HepG2 (cell line): ENCODE results near the gene TLCD1. TPM values are rescaled to one million over a fixed set of nuclear protein-coding genes. Genes with fewer than 3 reads are reported as not detected.
A peak's percentile ranks its signal among the peaks of the same experiment; 100 is the strongest.

Experiments
- ATF6 ChIP-seq: sonication (generic); formaldehyde crosslinking; conservative IDR thresholded peaks from 2 replicates; pipeline ENCODE4 v1.4.0; 2020; ENCODE audit warnings: missing genetic modification reagents
- BCL6 ChIP-seq: IDR thresholded peaks from 2 replicates; pipeline ENCODE4 v1.6.1; 2016; ENCODE audit warnings: missing genetic modification reagents, missing compliant biosample characterization
- BORCS8-MEF2B ChIP-seq: sonication (generic); formaldehyde crosslinking; IDR thresholded peaks from 2 replicates; pipeline ENCODE4 v1.8.0; 2022; ENCODE audit warnings: mild to moderate bottlenecking, missing genetic modification reagents
- CBX5 ChIP-seq: sonication (generic); formaldehyde crosslinking; IDR thresholded peaks from 2 replicates; pipeline ENCODE4 v1.4.0; 2020; ENCODE audit warnings: missing genetic modification reagents, borderline replicate concordance
- CREB1 ChIP-seq, 2 experiments: fragments of 450-650 bp in 1 of 2; IDR thresholded peaks; 2 replicates each; pipeline ENCODE4 v1.6.1; 2016 to 2017; ENCODE audit warnings: control low read depth in 1 of 2, mild to moderate bottlenecking in 1 of 2, missing compliant biosample characterization in 1 of 2, missing genetic modification characterization in 1 of 2
- E2F1 ChIP-seq: sonication (generic); formaldehyde crosslinking; IDR thresholded peaks from 2 replicates; pipeline ENCODE4 v1.5.0; 2020; ENCODE audit warnings: missing genetic modification reagents
- HDAC1 ChIP-seq: sonication (generic); formaldehyde crosslinking; IDR thresholded peaks from 2 replicates; pipeline ENCODE4 v1.5.1; 2020; ENCODE audit warnings: mild to moderate bottlenecking, missing genetic modification reagents
- HNRNPLL ChIP-seq: fragments of 200-400 bp; formaldehyde crosslinking; IDR thresholded peaks from 2 replicates; pipeline ENCODE4 v1.6.1; 2017; ENCODE audit warnings: mild to moderate bottlenecking, low read depth, low read length; ENCODE audit not compliant: poor library complexity, severe bottlenecking
- JUNB ChIP-seq: sonication (generic); formaldehyde crosslinking; IDR thresholded peaks from 2 replicates; pipeline ENCODE4 v1.8.0; 2022; ENCODE audit warnings: missing genetic modification reagents, mild to moderate bottlenecking, borderline replicate concordance
- MED8 ChIP-seq: sonication (generic); formaldehyde crosslinking; IDR thresholded peaks from 2 replicates; pipeline ENCODE4 v1.8.1; 2023; ENCODE audit warnings: mild to moderate bottlenecking, missing genetic modification reagents; ENCODE audit not compliant: insufficient replicate concordance
- MEIS1 ChIP-seq: sonication (generic); formaldehyde crosslinking; IDR thresholded peaks from 2 replicates; pipeline ENCODE4 v1.9.0; 2021; ENCODE audit warnings: mild to moderate bottlenecking, missing genetic modification reagents, moderate library complexity, borderline replicate concordance
- MTA3 ChIP-seq: sonication (generic); formaldehyde crosslinking; IDR thresholded peaks from 2 replicates; pipeline ENCODE4 v1.4.0; 2020; ENCODE audit warnings: missing genetic modification reagents
- PAF1 ChIP-seq: IDR thresholded peaks from 2 replicates; pipeline ENCODE4 v1.6.1; 2016; ENCODE audit warnings: missing genetic modification reagents, missing compliant biosample characterization
- PITX1 ChIP-seq: sonication (generic); formaldehyde crosslinking; IDR thresholded peaks from 2 replicates; pipeline ENCODE4 v1.5.1; 2020; ENCODE audit warnings: mild to moderate bottlenecking, missing genetic modification reagents
- ZBTB25 ChIP-seq: IDR thresholded peaks from 2 replicates; pipeline ENCODE4 v1.6.1; 2018; ENCODE audit warnings: missing genetic modification reagents
- ZBTB26 ChIP-seq: IDR thresholded peaks from 2 replicates; pipeline ENCODE4 v1.6.1; 2016; ENCODE audit warnings: missing compliant biosample characterization, missing genetic modification reagents, borderline replicate concordance
- ZFP36L2 ChIP-seq: sonication (generic); formaldehyde crosslinking; IDR thresholded peaks from 2 replicates; pipeline ENCODE4 v1.4.0; 2020; ENCODE audit warnings: missing genetic modification reagents
- ZMAT3 ChIP-seq: sonication (generic); formaldehyde crosslinking; conservative IDR thresholded peaks from 2 replicates; pipeline ENCODE4 v1.7.0; 2021; ENCODE audit warnings: missing genetic modification reagents
- ZMAT5 ChIP-seq: sonication (generic); formaldehyde crosslinking; IDR thresholded peaks from 2 replicates; pipeline ENCODE4 v1.5.0; 2020; ENCODE audit warnings: mild to moderate bottlenecking, low read depth, missing genetic modification reagents, borderline replicate concordance
- ZNF550 ChIP-seq: sonication (generic); formaldehyde crosslinking; IDR thresholded peaks from 2 replicates; pipeline ENCODE4 v1.4.0; 2020; ENCODE audit warnings: mild to moderate bottlenecking, missing genetic modification reagents, borderline replicate concordance
- ZNF740 ChIP-seq: sonication (generic); formaldehyde crosslinking; IDR thresholded peaks from 2 replicates; pipeline ENCODE4 v1.4.0; 2020; ENCODE audit warnings: missing genetic modification reagents
- ZNF781 ChIP-seq: sonication (generic); formaldehyde crosslinking; IDR thresholded peaks from 2 replicates; pipeline ENCODE4 v1.5.1; 2020; ENCODE audit warnings: borderline replicate concordance, mild to moderate bottlenecking, missing genetic modification reagents; ENCODE audit errors: not compliant biosample characterization
- ZNF879 ChIP-seq: sonication (generic); formaldehyde crosslinking; IDR thresholded peaks from 2 replicates; pipeline ENCODE4 v1.8.1; 2023; ENCODE audit warnings: missing genetic modification reagents
- polyA plus RNA-seq, 8 experiments: library from polyadenylated mRNA; depleted of rRNA in 3 of 8; stranded (reverse) in 7 of 8; unstranded in 1 of 8; fragments of >200 nt; fragmentation: Illumina TruSeq in 4 of 8; extraction: Trizol in 4 of 8; gene quantifications; 2 replicates each; pipeline versions ENCODE4 v1.2.1 to v1.2.3, GENCODE V29; 2011 to 2016; ENCODE audit warnings: low read depth in 4 of 8, missing spikeins in 1 of 8, mixed read lengths in 1 of 8; ENCODE audit not compliant: insufficient read depth in 1 of 8
- total RNA-seq, 5 experiments: library from RNA; depleted of rRNA; stranded (reverse); fragments of >200 nt; fragmentation: Illumina TruSeq; extraction: Trizol; gene quantifications; 2 replicates each; pipeline ENCODE4 v1.2.3, GENCODE V29; 2016; ENCODE audit warnings: low read depth in 1 of 5

TLCD1 gene
- total and polyA plus RNA-seq, 2 of the 13 experiments (the other 11 are each of a cell fraction or from before 2014, with no cell fraction given) = 14.9 to 19.6 TPM

- TF ChIP-seq MTA3 (CRISPR knock-in tag) (no peak), HDAC1 (CRISPR knock-in tag) (peak; percentile 56), PAF1 (no peak), BCL6 (peak; percentile 48; the same call in 1 of the 2 replicates), JUNB (no peak), ZBTB25 (0 out of 2 replicates have a peak, but pooled peaks have one; percentile 42), ZNF781 (peak; percentile 23), ZMAT5 (no peak), HNRNPLL (peak; percentile 6), CREB1 (IDR thresholded peaks at IDR 0.05) (peak; percentile 99), CREB1 (CRISPR knock-in tag; IDR thresholded peaks at IDR 0.05) (peak; percentile 91), ZBTB26 (peak; percentile 35; the same call in 1 of the 2 replicates), MEIS1 (CRISPR knock-in tag) (no peak), BORCS8-MEF2B (CRISPR knock-in tag) (no peak; the same call in 1 of the 2 replicates), E2F1 (no peak), ZNF879 (no peak), MED8 (CRISPR knock-in tag) (peak; percentile 57), ZFP36L2 (no peak), ZNF740 (no peak; the same call in 1 of the 2 replicates), ZNF550 (no peak), ATF6 (CRISPR knock-in tag) (no peak), PITX1 (CRISPR knock-in tag) (no peak), CBX5 (CRISPR knock-in tag) (no peak), ZMAT3 (CRISPR knock-in tag) (no peak)
Measured at GRCh38 chr17:28744104-28744971, 18.3 kb upstream of the TLCD1 start (continued).
